HG02623 (cell line): ENCODE results near the gene LRRN4CL.
A peak's percentile ranks its signal among the peaks of the same experiment; 100 is the strongest.
"Not testable (repeated sequence)": the region's sequence is repeated elsewhere in the genome, so short reads cannot be mapped to it uniquely, and the experiment has no call there.

Experiments used
- ATAC-seq: cut with Tn5 transposase; IDR thresholded peaks from one replicate; pipeline ENCODE4 v1.9.1; 2021; ENCODE audit warnings: moderate library complexity; ENCODE audit not compliant: unreplicated experiment

Gene LRRN4CL

GRCh38 chr11:62689421-62690183 is at the start of gene LRRN4CL:
Gene LRRN4CL, minus strand, starts transcription at chr11:62689530. Its CDS starts 1,022 bp downstream, at chr11:62688508.
- no peak for ATAC-seq

GRCh38 chr11:62737196-62737595 is 47.9 kb upstream of the LRRN4CL start:
- no peak for ATAC-seq

DNA sequence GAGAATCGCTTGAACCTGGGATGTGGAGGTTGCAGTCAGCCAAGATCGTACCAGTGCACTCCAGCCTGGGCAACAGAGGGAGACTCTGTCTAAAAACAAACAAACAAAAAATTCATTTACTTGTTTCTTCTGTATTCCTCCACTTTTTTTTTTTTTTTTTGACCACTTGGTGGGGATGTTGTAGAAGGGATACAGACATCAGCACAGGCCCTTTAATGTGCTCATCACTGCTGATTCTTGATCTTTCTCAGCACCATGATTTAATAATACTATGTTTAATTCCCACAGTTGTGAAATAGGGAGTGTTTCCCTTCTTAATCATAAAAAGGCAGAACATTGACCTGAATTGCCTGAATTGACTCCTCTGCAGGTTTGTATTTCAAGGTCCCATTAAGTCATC is 43.5 kb upstream of the LRRN4CL start:
- ATAC-seq = no peak

DNA sequence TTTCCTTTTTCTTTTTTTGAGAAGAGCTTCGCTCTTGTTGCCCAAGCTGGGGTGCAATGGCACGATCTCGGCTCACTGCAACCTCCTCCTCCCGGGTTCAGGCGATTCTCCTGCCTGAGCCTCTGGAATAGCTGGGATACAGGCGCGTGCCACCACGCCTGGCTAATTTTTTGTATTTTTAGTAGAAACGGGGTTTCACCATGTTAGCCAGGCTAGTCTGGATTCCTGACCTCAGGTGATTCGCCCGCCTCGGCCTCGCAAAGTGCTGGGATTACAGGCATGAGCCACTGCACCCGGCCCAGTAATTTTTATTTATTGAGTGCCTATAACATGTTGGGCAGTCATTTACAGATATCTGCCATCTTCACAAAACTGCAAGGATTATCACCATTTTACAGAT is 40.7 kb upstream of the LRRN4CL start:
- ATAC-seq = not testable (repeated sequence)

DNA sequence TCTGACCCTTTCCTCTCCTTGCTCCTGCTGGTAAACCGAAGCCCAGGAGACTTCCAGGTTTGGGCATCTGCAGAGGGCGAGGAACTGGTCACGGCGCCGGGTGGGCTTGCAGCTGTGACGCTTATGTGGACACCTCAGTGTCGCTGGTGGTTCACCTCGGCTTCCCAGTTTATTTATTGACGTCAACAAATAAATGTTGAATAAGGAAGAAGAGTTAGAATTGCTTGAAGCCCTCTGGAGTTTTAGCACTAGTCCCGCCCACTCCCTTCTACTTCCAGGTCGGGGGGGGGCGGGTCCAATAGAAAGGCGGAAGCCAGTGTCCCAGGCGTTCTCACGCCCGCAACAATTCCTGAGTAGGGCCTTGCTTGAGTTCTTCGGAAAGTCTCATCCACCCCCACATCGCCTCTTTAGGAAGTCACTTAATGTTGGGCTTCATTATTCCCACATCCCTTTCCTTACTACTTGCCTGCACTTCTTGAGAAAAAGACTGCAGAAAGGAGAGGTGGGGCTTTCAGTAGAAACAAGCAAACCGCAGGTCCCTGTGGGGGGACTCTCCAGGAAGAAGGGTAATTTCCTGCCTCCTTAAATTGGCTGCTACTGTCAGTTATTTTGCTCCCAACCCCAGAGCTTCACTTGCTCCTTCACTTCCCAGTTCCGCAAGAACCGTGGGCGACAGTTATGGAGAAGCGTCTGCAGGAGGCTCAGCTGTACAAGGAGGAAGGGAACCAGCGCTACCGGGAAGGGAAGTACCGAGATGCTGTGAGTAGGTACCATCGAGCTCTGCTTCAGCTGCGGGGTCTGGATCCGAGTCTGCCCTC is 39.0 kb upstream of the LRRN4CL start, which contains the start of gene TTC9C:
TSS of gene TTC9C (plus strand) at position 316 of the 818 bp plus-strand sequence. CDS start at position 679, 363 bp downstream.
- no peak for ATAC-seq

DNA sequence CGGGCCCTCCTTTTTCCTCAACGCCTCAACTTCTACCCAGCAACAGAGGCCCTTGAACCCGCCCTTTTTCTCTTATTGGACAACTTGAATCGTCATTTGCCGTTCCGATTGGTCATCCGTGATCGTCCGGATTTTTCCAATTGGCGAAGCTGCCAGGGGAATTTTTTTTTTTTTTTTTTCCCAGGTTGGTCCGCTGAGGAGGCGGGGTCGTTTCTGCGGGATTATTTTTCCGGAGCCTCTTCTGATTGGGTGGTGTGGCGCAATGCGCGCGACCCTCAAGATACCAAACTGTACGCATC is 38.5 kb upstream of the LRRN4CL start:
- ATAC-seq = peak; percentile 45

DNA sequence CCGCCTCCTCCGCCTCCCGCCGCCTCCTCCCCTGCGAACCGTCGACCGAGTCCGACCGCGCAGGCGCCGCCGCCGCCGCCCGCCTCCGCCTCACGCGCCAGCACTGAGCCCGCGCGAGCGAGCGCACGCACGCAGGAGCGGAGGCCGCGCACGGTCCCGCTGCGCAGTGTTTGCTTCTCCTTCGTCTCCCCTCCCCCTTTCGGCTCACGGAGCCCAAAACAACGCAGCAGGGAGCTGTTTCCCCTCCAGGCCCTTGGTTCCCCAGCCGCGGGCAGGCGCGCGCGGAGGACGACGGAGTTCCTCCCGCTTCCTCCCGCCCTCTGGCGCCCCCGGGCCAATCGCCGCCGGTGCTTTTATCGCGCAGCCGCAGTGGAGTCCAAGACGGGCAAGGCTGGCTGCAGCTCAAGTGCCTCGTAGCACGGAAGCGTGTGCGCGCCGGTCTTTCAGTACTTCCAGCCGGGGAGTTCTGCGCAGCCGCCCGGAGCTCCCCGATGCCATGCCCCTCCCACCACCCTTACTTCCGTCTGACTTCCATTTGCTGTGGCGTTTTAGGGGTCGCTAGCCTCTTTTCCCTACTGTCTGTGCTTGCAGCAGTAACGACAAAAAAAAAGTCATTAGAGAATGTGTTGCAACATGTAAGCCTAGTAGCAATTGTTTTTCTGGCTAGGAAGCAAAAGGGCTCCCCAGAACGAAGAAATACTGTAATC is 38.0 kb upstream of the LRRN4CL start, which contains the start of gene HNRNPUL2:
TSS of gene HNRNPUL2 (minus strand) at position 293 of the 707 bp plus-strand sequence. CDS start 301 bp downstream, outside the sequence.
- ATAC-seq = peak; percentile 68

DNA sequence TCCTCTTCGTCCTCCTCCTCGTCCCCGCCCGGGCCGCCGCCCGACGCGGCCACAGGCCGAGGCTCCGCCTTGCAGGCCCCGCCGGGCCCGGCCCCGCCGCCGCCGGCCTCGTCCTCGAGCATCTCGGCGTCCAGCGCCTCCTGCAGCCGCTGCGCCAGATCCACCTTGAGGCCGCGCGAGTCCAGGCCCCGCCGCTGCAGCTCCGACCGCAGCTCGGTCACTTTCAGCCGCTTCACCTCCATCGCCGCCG is 37.5 kb upstream of the LRRN4CL start:
- ATAC-seq = peak; percentile 2

DNA sequence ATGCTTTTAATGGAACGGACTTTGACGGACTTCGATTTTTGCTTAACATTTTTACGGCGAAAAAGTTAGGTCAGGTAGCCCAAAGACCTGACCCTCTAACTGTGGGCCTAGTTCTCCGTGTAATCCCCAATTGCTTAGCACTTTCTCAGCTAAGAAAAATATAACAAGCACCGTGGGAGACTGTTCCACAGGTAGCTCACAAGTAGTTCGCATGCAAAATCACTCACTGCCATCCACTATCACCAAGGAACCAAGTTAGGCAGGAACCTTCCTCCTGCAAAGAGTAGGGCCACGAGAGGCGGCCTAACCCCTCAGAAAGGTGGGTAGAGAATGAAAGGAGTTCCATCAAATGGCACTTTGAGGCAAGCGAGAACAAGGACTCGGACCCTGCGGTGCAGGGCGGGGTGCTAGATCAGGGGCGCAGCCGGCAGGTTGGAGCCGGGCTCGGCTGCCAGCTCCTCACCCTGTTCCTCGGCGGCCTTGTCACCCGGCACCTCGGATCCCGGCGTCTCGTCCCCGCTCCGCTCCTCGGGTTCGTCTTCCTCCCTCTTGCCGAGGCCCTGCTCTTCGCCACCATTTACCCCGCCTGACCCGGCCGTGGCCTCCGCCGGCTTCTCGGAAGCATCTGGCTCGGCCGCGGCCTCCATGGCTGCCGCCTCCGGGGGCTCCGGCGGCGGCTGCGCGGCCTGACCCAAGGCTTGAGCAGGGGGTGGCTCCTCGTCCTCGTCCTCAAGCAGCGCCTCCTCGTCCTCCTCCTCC is 37.0 kb upstream of the LRRN4CL start:
- no peak for ATAC-seq

- ATAC-seq = no peak
Observed at GRCh38 chr11:62725646-62726045, 36.3 kb upstream of the LRRN4CL start.

DNA sequence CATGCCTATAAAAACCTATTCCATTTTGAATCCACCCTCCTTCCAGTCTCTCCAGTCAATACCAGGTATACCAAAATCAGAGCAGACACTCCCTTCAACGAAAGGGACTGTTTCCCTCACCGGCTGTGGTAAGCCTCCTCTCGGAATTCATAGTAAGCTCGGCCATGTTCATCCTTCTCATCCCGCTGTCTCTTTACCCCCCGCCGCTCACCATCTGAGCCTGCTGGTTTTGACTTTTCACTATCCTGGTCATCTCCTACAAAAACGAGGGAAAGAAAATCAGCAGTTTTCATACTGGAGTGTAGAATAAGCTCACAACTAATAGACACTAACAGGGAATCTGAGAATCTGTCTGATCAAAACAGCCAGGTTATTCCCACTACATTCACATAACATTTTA is 34.8 kb upstream of the LRRN4CL start:
- no peak for ATAC-seq

DNA sequence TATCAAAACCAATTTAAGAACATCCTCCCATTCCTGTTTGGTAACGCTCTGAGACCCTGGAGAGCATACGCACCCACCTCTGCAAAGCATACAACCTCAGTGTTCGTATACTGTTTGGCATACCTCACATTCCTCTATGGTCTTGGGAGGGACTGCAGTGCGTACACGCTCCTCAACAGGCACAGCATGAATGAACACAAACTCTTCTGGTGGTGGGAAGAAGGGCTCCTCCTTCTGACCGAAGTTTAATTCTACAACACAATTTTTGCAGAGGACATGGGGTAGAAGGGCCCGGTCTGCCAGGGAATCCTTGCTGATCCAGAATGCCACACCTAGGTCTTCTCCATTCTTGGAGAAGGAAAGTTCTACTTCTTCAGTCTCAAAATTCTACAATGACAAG is 32.7 kb upstream of the LRRN4CL start:
- ATAC-seq = no peak

GRCh38 chr11:62719302-62719978 is 30.1 kb upstream of the LRRN4CL start:
- no peak for ATAC-seq

- ATAC-seq = no peak
Observed at GRCh38 chr11:62716816-62717215, 27.5 kb upstream of the LRRN4CL start.

- no peak for ATAC-seq
Observed at GRCh38 chr11:62716206-62716605, 26.9 kb upstream of the LRRN4CL start.

DNA sequence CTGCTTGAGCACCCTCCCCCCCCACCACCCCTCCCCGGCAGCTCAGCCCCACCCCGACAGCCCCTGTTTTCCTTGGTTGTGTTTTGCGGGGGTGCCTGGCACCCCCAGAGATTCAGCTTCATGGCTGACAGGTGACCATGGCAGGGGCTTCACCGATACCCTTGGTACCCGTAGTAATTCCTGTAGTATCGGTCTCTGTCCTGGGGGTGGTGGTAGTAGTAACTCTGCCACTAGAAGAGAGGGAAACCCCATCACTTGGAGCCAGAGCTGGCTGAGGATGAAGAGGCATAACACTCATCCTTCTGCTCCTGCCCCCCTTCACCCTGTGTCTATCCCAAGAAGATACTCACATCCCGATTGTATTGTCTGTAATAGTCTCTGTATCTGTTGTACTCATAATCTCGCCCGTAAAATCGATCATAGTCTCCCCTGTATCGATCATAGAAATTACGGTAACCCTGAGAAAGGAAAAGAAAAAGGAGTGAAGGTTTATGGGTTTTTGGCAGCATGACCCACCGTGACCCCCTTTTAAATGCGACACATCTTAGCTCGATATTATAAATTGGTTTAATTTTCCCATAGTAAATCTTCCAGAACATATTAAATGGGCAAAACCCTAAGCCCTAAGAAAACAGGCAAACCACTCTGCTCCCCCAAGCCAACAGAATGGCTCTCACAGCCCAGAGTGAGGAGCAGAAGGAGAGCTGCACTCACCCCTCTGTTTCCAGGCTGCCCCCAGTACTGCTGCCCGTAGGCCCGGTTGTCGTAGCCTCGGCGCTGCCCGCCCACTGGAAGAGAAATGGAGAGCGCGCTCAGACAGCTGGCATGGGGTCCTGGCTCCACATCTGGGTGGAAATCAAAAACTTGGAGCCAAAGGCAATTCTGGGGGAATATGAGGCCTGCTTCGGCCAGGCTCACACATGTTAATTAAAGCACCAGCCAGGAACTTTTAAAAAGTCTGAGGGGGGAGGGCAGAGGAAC is 26.1 kb upstream of the LRRN4CL start:
- no peak for ATAC-seq

GRCh38 chr11:62713343-62713742 is 24.0 kb upstream of the LRRN4CL start:
- no peak for ATAC-seq

- no peak for ATAC-seq
Observed at GRCh38 chr11:62712861-62713260, 23.5 kb upstream of the LRRN4CL start.

DNA sequence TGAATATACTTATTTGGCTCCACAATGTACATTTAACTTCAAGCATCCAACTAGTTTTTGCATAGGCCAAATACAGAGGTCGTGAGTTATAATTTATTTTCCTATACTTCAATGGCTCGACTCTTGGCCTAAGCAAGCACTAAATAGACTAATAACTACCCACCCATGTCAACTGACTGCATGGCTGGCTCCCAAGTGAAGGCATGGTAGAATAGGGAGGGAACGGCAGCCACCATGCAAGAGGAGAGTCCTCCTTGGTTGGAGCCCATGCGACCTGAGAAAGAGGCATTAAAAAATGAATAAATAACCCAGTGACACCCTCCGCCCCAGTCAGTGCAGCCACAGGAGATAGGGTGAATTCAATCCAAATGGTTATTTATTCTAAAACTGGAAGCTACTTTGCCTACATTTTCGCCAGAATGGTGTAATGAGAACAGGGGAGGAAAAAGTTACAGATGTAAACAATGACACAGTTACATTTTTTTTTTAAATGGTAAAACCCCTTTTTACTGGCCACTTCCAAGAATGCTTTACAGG is 23.0 kb upstream of the LRRN4CL start:
- ATAC-seq = no peak
